ENCODE results near the gene BAHCC1.

BAHCC1 gene

DNA sequence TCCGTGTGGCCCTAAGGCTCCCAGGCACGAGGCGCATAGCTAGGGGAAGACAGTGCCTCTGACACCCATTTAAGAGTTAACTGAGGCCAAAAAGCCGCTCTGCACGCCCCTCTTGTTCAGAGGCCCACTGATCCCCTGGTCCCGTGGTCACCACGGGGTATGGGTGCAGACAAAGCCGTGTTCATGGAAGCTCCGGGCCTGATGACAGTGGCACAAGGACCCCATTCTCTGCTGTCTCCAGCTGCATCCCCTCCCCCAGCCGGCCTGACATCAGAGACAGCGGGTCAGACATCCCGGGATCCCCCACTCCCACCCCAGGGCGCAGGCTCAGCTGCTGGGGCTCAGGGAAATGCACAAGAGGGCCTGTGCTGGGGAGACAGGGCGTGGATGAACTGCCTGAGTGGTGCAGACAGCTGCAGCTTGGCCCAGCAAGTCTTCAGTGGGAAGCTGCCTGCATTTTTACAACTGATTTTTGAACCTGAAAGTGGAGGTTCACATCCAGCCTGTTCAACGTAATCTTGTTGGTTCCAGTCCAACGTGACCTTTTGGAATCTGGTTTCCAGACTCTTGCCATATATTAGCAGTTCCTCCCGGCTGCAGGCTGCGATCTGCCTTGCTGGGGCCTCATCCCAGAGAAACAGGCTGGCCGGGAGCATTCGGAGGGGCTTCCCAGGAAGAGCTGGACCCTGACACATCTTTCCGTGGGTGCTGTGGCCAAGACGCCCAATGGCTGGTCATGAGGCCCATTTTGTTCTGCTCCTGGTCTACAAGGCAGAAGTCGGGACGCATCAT, 9.7 kb upstream of the BAHCC1 start:
- peak; percentile 59 for DNase-seq (ENCODE audit: low read depth)
- H3K4me3 ChIP-seq (ENCODE audit: low read depth, low read length): no peak overlapping the region
- TF ChIP-seq, protein P1, sequence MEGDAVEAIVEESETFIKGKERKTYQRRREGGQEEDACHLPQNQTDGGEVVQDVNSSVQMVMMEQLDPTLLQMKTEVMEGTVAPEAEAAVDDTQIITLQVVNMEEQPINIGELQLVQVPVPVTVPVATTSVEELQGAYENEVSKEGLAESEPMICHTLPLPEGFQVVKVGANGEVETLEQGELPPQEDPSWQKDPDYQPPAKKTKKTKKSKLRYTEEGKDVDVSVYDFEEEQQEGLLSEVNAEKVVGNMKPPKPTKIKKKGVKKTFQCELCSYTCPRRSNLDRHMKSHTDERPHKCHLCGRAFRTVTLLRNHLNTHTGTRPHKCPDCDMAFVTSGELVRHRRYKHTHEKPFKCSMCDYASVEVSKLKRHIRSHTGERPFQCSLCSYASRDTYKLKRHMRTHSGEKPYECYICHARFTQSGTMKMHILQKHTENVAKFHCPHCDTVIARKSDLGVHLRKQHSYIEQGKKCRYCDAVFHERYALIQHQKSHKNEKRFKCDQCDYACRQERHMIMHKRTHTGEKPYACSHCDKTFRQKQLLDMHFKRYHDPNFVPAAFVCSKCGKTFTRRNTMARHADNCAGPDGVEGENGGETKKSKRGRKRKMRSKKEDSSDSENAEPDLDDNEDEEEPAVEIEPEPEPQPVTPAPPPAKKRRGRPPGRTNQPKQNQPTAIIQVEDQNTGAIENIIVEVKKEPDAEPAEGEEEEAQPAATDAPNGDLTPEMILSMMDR (conservative IDR thresholded peaks at IDR 0.05; ENCODE audit: low read depth, low read length): no peak

DNA sequence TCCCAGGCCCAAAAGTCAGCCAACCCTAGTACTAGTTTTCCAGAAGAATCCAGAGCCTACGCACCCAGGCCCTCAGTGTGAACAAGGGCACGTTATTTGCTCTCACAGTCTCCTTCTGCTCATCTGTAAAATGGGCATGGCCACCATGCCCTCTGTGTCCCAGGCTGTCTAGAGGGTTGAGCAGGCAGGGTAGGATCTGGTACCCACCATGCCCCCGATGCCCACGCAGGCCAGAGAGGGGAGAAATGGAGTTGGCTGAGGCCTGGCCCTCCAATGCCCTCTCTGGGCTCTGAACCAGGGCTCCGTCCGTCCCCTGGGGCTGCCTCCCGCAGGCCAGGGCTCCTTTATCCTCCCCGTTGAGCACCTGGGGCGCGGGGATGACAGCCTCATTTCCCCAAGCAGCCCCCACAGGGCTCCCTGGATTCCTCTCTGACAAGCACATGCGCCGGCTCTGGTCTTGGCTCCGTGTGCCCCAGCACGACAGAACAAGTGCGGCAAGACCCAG, 9.1 kb upstream of the BAHCC1 start:
- DNase-seq (ENCODE audit: low read depth): no peak
- TF ChIP-seq, protein P1 (conservative IDR thresholded peaks at IDR 0.05; ENCODE audit: low read depth, low read length): no peak
- H3K4me3 ChIP-seq (ENCODE audit: low read depth, low read length): peak overlapping the region; percentile 74

DNA sequence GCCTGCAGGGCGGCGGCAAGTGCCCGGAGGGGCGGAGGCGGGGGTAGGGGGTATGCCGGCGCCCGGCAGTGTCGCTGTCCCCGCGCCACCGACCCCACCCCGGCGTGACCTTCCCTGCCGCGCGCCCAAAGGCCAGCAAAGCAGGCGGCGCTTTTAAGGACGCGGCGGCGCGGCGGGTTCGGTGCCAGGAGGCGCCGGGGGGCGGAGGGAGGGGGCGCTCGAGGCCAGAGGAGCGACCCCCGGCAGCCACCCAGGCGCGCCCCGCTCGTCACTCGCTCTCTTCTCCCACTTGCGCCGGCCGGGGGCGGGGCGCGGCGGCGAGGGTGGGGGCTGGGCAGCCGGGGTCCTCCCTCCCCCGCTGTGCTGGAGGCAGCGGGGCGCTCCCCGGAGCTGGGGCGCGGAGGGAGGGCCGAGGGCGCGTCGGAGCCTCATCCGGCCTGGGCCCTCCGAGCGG, 8.6 kb upstream of the BAHCC1 start:
- peak overlapping the region; percentile 74 for H3K4me3 ChIP-seq (ENCODE audit: low read depth, low read length)
- TF ChIP-seq, protein P1 (conservative IDR thresholded peaks at IDR 0.05; ENCODE audit: low read depth, low read length): no peak
- no peak for DNase-seq (ENCODE audit: low read depth)

DNA sequence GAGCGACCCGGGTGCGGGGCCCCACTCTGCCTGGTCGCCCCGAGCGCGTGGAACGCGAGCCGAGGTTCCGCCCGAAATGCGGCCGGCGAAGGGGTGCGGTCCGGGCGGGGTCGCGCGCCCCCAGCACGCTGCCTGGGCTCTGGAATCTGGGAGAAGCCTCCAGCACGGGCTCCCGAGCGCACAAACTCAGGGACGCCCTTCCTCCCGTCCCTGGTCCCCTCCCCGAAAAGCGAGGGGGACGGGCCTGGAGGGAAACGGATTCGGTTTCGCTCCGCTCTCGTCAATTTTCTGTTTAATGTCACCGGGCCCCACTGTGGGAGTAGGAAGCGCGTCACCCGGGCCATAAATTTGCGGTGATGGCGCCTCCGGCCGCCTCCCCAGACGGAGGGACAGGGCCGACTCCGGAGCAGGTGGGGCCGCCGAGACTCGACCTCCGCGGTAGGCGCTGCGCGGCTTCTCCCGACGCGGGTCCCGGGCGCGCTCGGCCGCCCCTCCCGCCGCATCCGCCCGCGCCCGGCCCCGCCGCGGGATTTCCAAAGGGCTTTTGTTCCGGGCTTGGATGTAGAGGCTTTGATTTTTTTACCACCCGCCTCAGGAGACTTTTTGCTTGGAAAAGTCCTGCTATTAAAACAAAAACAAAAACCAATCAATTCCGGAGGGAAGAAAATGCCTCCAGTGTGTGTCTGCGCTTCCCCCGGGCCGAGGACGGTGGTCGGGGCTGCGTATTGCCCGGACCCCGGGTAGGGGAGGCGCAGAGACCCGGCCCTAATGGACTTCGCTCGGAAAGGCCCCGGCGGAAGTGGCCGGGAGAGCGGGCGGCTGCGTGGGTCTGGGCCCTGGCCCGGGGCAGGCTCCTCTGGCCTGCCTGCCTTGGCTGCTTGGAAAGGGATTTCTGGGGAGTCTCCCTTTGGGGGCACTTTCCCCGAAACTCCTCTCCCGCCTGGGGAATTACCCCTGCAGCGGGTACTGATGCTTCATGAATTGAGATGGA, 7.9 kb upstream of the BAHCC1 start:
- DNase-seq (ENCODE audit: low read depth): peak; percentile 38
- TF ChIP-seq, protein P1 (conservative IDR thresholded peaks at IDR 0.05; ENCODE audit: low read depth, low read length): no peak
- peak overlapping the region; percentile 74 for H3K4me3 ChIP-seq (ENCODE audit: low read depth, low read length)

DNA sequence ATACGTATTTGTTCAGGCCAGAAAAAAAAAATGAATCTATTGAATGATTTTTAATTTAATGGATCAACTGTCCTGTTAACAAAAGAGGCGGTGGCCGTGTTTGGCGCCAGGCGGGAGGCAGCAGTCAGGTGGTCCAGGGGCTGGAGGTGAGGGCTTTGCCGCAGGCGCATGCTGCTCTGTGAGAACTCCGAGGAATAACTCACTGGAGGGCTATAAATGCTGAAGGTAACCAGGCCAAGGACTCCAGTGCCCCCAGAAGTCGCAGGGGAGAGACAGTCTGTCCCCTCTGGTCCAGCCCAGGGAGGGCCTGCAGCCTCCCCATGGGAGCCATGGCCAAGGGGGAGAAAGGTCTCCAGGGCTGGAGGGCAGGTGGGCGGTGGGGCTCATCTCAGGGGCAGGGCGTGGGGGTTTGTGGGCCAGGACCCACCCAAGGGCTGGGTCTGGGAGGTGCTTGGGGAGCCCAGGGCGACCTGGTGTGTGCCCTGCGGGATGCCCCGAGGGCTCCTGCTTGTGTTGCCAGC, 7.1 kb upstream of the BAHCC1 start:
- DNase-seq (ENCODE audit: low read depth): no peak
- TF ChIP-seq, protein P1 (conservative IDR thresholded peaks at IDR 0.05; ENCODE audit: low read depth, low read length): no peak
- no peak overlapping the region for H3K4me3 ChIP-seq (ENCODE audit: low read depth, low read length)

DNA sequence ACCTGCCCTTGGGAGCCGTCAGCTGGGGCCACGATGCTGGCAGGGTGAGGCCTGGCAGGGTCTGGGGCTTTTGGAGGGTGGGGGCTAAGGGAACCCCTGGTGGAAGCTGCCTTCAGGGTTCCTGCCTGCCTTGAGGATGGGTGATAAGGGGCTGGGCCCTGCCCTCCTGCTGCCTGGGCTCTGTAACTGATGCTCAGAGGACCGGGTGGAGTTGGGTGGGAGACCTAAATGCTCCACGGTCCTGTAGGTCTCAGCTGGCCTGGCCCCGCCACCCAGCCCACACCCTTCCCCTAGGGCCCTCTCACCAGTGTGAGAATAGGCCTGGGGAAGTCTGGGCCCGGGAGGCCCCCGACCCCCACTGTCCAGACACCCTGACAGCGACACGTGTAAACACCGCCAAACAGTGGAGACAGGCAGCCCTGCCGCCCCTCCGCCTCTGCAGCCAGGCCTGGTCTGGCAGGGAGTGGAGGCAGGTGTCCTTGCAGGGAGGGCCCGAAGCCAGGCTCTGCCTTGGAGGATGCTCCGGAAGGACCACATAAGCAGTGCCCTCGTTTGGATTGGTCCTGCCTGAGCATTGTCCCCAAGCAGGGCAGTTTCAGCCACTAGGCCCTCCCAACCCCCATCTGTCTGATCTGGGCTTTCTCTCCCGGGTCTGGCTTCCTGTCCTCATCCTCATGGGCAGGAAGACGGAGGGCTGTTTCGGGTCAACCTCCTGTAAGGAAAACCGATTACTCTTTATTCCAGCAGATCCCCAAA, 6.5 kb upstream of the BAHCC1 start:
- no peak for DNase-seq (ENCODE audit: low read depth)
- TF ChIP-seq, protein P1 (conservative IDR thresholded peaks at IDR 0.05; ENCODE audit: low read depth, low read length): no peak
- H3K4me3 ChIP-seq (ENCODE audit: low read depth, low read length): no peak overlapping the region
